OCI-LY1 (cell line): Measurements from ENCODE around the gene TXNDC11.

Source experiments
- H2AFZ ChIP-seq: fragments of 200-600 bp; sonication (generic), shearing (Covaris generic); 2 replicates; pipeline ENCODE4 v1.6.0; 2014; ENCODE audit warnings: antibody characterized with exemption, mild to moderate bottlenecking, low read length
- H3F3A ChIP-seq: fragments of 200-600 bp; sonication (generic), shearing (Covaris generic); 2 replicates; pipeline ENCODE4 v1.6.0; 2014; ENCODE audit warnings: mild to moderate bottlenecking, antibody characterized with exemption, low read length, moderate library complexity; ENCODE audit not compliant: insufficient read depth
- H3K27ac ChIP-seq: fragments of 200-600 bp; sonication (generic); 2 replicates; pipeline ENCODE4 v1.5.1; 2014; ENCODE audit warnings: low read length, mixed run types, mild to moderate bottlenecking, low read depth; ENCODE audit not compliant: poor library complexity, severe bottlenecking
- H3K27me3 ChIP-seq: fragments of 200-600 bp; sonication (generic); 2 replicates; pipeline ENCODE4 v1.6.0; 2014; ENCODE audit warnings: antibody characterized with exemption, mild to moderate bottlenecking, low read length, moderate library complexity; ENCODE audit not compliant: insufficient read depth
- H3K36me3 ChIP-seq: fragments of 200-600 bp; sonication (generic); 2 replicates; pipeline ENCODE4 v1.6.1; 2014; ENCODE audit warnings: mild to moderate bottlenecking, antibody characterized with exemption, low read length, moderate library complexity, mixed read lengths; ENCODE audit not compliant: insufficient read depth
- H3K4me1 ChIP-seq: fragments of 200-600 bp; sonication (generic); 2 replicates; pipeline ENCODE4 v1.5.1; 2014; ENCODE audit warnings: mild to moderate bottlenecking, low read length, moderate library complexity; ENCODE audit not compliant: insufficient read depth, severe bottlenecking
- H3K4me2 ChIP-seq: fragments of 200-600 bp; sonication (generic), shearing (Covaris generic); 2 replicates; pipeline ENCODE4 v1.6.1; 2014; ENCODE audit warnings: low read length
- H3K4me3 ChIP-seq: fragments of 200-600 bp; sonication (generic); 2 replicates; pipeline ENCODE4 v1.5.1; 2014; ENCODE audit warnings: low read length, low read depth, mild to moderate bottlenecking, mixed read lengths; ENCODE audit not compliant: poor library complexity, severe bottlenecking
- H3K79me2 ChIP-seq: fragments of 200-600 bp; shearing (Covaris generic); 2 replicates; pipeline ENCODE4 v1.6.1; 2016; ENCODE audit warnings: mixed run types, low read length, mixed read lengths; ENCODE audit not compliant: insufficient read depth
- H3K9ac ChIP-seq: fragments of 200-600 bp; sonication (generic), shearing (Covaris generic); 2 replicates; pipeline ENCODE4 v1.6.1; 2014; ENCODE audit warnings: mild to moderate bottlenecking, low read length, mixed read lengths
- H3K9me2 ChIP-seq: fragments of 200-600 bp; sonication (generic), shearing (Covaris generic); 2 replicates; pipeline ENCODE4 v1.6.1; 2014; ENCODE audit warnings: low read depth, mild to moderate bottlenecking, low read length, mixed read lengths
- H3K9me3 ChIP-seq: fragments of 200-600 bp; shearing (Covaris generic); 2 replicates; pipeline ENCODE4 v1.6.1; 2014; ENCODE audit warnings: low read length, mixed read lengths
- H4K20me1 ChIP-seq: fragments of 200-600 bp; sonication (generic), shearing (Covaris generic); 2 replicates; pipeline ENCODE4 v1.6.0; 2016; ENCODE audit warnings: mild to moderate bottlenecking, low read length; ENCODE audit not compliant: insufficient read depth
- CTCF ChIP-seq: fragments of 200-600 bp; sonication (generic), shearing (Covaris generic); IDR thresholded peaks from 2 replicates; pipeline ENCODE4 v1.5.1; 2017; ENCODE audit warnings: mild to moderate bottlenecking, antibody characterized with exemption, low read length, moderate library complexity, mixed read lengths
- EZH2 ChIP-seq: fragments of 200-600 bp; sonication (generic), shearing (Covaris generic); IDR thresholded peaks from 2 replicates; pipeline ENCODE4 v1.8.0; 2017; ENCODE audit warnings: borderline replicate concordance, mixed run types, mild to moderate bottlenecking, antibody characterized with exemption, low read length, moderate library complexity, mixed read lengths

The TXNDC11 gene

DNA sequence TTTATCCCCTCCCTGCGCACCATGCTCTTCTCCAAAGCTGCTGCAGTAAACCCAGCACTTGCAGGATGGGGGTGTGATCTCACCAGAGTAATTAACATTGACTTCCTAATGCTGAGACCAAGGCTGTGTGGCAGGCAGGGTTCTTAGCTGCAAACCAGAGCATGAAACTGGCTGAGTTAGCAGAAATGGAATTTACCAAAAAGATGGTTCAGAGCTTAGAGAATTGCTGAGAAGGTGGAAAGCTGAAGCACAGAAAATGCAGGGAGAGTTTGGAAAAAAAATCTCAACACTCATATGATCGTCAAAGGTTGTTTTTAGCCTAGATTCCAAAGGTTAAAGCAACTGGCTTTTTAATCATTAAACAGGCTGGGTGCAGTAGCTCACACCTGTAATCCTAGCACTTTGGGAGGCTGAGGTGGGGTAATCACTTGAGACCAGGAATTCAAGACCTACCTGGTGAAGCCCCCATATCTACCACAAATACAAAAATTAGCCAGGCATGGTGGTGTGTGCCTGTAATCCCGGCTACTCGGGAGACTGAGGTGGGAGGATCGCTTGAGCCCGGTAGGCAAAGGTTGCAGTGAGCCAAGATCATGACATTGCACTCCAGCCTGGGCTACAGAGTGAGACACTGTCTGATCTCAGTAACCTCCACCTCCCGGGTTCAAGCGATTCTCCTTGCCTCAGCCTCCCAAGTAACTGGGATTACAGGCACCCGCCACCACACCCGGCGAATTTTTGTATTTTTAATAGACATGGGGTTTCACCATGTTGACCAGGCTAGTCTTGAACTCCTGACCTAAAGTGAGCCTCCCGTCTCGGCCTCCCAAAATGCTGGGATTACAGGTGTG lies 6.0 kb upstream of the TXNDC11 start:
- no peak overlapping the region for H3K4me2 ChIP-seq

GRCh38 chr16:11747949-11748403 lies 5.3 kb upstream of the TXNDC11 start:
- H3K27me3 ChIP-seq, result no peaks in the 10 kb centered on the region
- H3K9ac ChIP-seq, result no peak overlapping the region
- peaks cover 4% of the 10 kb centered on the region for H3F3A ChIP-seq
- no peak overlapping the region for H3K4me2 ChIP-seq
- no peak overlapping the region for H3K4me3 ChIP-seq
- H3K9me3 ChIP-seq, result no peaks in the 10 kb centered on the region
- TF ChIP-seq CTCF, result no peak
- no peak for TF ChIP-seq EZH2
- H3K4me1 ChIP-seq, result peaks cover 11% of the 10 kb centered on the region
- no peaks in the 10 kb centered on the region for H3K79me2 ChIP-seq
- H4K20me1 ChIP-seq, result no peaks in the 10 kb centered on the region
- peaks cover 48% of the 10 kb centered on the region for H3K36me3 ChIP-seq
- no peak overlapping the region for H2AFZ ChIP-seq
- no peak overlapping the region for H3K27ac ChIP-seq
- H3K9me2 ChIP-seq, result no peaks in the 10 kb centered on the region

More for the DNA sequence above, 6.0 kb upstream of the TXNDC11 start:
- no peaks in the 10 kb centered on the region for H3K27me3 ChIP-seq
- H3K9me3 ChIP-seq, result no peaks in the 10 kb centered on the region
- H3K4me3 ChIP-seq, result no peak overlapping the region
- no peak overlapping the region for H3K27ac ChIP-seq
- TF ChIP-seq CTCF, result no peak
- no peak for TF ChIP-seq EZH2
- H3K9me2 ChIP-seq, result no peaks in the 10 kb centered on the region
- H3F3A ChIP-seq, result peaks cover 4% of the 10 kb centered on the region
- H3K79me2 ChIP-seq, result no peaks in the 10 kb centered on the region
- peaks cover 4% of the 10 kb centered on the region for H3K4me1 ChIP-seq
- H3K9ac ChIP-seq, result no peak overlapping the region
- H3K36me3 ChIP-seq, result peaks cover 55% of the 10 kb centered on the region
- no peaks in the 10 kb centered on the region for H4K20me1 ChIP-seq
- H2AFZ ChIP-seq, result no peak overlapping the region

- H3K27ac ChIP-seq, result peak overlapping the region; percentile 79
- H3K4me3 ChIP-seq, result no peak overlapping the region
Measured at GRCh38 chr16:11744075-11744470, 1.4 kb upstream of the TXNDC11 start.

More at GRCh38 chr16:11744075-11744470, 1.4 kb upstream of the TXNDC11 start:
- Histone ChIP-seq H4K20me1 (no peaks in the 10 kb centered on the region), H3K79me2 (peaks cover 30% of the 10 kb centered on the region), H3K9ac (no peak overlapping the region), H3K9me2 (no peaks in the 10 kb centered on the region), H3K9me3 (no peaks in the 10 kb centered on the region), H3K4me1 (peaks cover 37% of the 10 kb centered on the region), H2AFZ (no peak overlapping the region), H3K4me2 (no peak overlapping the region), H3K36me3 (peaks cover 11% of the 10 kb centered on the region), H3K27me3 (no peaks in the 10 kb centered on the region), H3F3A (peaks cover 4% of the 10 kb centered on the region; the same call in 1 of the 2 replicates)
- no peak for TF ChIP-seq CTCF
- TF ChIP-seq EZH2, result no peak
